ENCODE measurements around the gene DDR2. TPM values are rescaled to one million over a fixed set of nuclear protein-coding genes. Genes with fewer than 3 reads are reported as not detected.
"Not testable (repeated sequence)": the region's sequence is repeated elsewhere in the genome, so short reads cannot be mapped to it uniquely, and the experiment has no call there.

DDR2 gene
- total RNA-seq (2014; rRNA removed) (0.77 and 1.4 TPM in 2 replicates), Bru-seq, nascent RNA (percentile 40 among the genes with signal in this experiment), BruChase-seq, experiment 1, labeled RNA remaining after a 6-hour chase (percentile 58 among the genes with signal in this experiment), BruChase-seq, experiment 2, labeled RNA remaining after a 2-hour chase (percentile 65 among the genes with signal in this experiment)
- long read RNA-seq, partial matches to known transcripts = 0 of 1 reads
- long read RNA-seq, other reads (novel, unspliced or antisense) = 1 of 1 reads

DNA sequence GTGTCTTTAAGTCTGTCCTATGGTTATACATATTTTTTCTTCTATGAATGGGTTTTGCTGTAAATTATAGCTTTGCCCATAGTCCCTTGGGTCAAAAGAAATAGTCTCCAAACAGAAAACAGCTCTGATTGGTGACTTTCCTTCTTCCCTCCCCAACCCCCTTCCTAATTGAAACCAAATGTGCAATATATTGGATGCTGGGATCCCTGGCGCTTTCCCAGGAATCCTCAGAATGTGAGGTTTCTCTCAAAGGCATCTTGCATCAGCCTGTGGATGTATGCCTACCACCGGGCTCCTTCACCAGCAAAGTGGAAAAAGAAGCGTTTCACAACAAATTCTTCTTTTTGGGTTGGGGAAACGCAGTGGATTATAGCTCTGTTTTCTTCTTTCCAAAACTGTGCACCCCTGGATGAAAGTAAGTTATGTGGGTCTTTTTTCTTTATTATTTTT is at the start of gene DDR2:
TSS of gene DDR2 (plus strand) at position 248 of the 450 bp plus-strand sequence. CDS start 86,600 bp downstream, outside the sequence.
- POLR2A ChIA-PET (ENCODE audit: unreplicated experiment) = no interaction called here
- no peaks in the 10 kb centered on the region for H3K9me2 ChIP-seq (replicated peaks; ENCODE audit: low read length)
- no peaks in the 10 kb centered on the region for H3K4me1 ChIP-seq (ENCODE audit: insufficient read depth, low read length)
- no peaks in the 10 kb centered on the region for H4K20me1 ChIP-seq (ENCODE audit: low read length)
- intact Hi-C loops (cut with micrococcal nuclease) = no loop called here
- TF ChIP-seq, protein P1, sequence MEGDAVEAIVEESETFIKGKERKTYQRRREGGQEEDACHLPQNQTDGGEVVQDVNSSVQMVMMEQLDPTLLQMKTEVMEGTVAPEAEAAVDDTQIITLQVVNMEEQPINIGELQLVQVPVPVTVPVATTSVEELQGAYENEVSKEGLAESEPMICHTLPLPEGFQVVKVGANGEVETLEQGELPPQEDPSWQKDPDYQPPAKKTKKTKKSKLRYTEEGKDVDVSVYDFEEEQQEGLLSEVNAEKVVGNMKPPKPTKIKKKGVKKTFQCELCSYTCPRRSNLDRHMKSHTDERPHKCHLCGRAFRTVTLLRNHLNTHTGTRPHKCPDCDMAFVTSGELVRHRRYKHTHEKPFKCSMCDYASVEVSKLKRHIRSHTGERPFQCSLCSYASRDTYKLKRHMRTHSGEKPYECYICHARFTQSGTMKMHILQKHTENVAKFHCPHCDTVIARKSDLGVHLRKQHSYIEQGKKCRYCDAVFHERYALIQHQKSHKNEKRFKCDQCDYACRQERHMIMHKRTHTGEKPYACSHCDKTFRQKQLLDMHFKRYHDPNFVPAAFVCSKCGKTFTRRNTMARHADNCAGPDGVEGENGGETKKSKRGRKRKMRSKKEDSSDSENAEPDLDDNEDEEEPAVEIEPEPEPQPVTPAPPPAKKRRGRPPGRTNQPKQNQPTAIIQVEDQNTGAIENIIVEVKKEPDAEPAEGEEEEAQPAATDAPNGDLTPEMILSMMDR (conservative IDR thresholded peaks at IDR 0.05; ENCODE audit: low read depth, low read length) = no peak
- TF ChIP-seq EZH2 (IDR thresholded peaks at IDR 0.05; ENCODE audit: low read length, unreplicated experiment) (no peak), EZH2phosphoT487 (IDR thresholded peaks at IDR 0.05; ENCODE audit: borderline replicate concordance, low read length) (no peak)
- H3K4me2 ChIP-seq (ENCODE audit: low read length) = no peak within 1 kb of the TSS
- no peaks in the 10 kb centered on the region for H3K9me3 ChIP-seq (ENCODE audit: low read length)
- DNase-seq (no peak), ATAC-seq (no peak)
- H3K9ac ChIP-seq (ENCODE audit: low read length) = no peak within 1 kb of the TSS
- no peaks in the 10 kb centered on the region for H3K36me3 ChIP-seq (ENCODE audit: low read depth, low read length)
- no peaks in the 10 kb centered on the region for H3K27me3 ChIP-seq (ENCODE audit: low read length)
- H2AFZ ChIP-seq (ENCODE audit: low read length) = no peak within 1 kb of the TSS
- H3K79me2 ChIP-seq (ENCODE audit: low read length) = no peaks in the 10 kb centered on the region
- no peak within 1 kb of the TSS for H3K4me3 ChIP-seq (ENCODE audit: low read length)
- no peak within 1 kb of the TSS for H3K27ac ChIP-seq (ENCODE audit: low read length)
- CTCF ChIA-PET = no interaction called here
- BruUV-seq (replicated peaks) = no TSS peak
- no peaks in the 10 kb centered on the region for H3F3A ChIP-seq (ENCODE audit: low read length, unreplicated experiment)

DNA sequence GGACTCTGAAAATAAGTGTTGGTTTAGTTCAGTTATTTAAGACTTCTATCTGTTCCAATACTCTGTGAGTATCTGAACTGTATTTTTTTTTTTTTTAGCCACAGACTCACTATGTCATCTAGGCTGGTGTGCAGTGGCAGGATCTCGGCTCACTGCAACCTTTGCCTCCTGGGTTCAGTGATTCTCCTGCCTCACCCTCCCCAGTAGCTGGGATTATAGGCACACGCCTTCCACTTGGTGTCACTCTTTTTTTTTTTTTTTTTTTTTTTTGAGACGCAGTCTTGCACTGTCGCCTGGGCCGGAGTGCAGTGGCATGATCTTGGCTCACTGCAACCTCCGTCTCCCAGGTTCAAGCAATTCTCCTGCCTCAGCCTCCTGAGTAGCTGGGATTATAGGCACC is 49.4 kb upstream of the DDR2 start:
- BruUV-seq (replicated peaks); ATAC-seq; H3K4me2 ChIP-seq (ENCODE audit: low read length); H3K27ac ChIP-seq (ENCODE audit: low read length); CTCF ChIA-PET; H3F3A ChIP-seq (ENCODE audit: low read length, unreplicated experiment); H2AFZ ChIP-seq (ENCODE audit: low read length); H3K9me2 ChIP-seq (replicated peaks; ENCODE audit: low read length); H3K9ac ChIP-seq (ENCODE audit: low read length); DNase-seq; H3K27me3 ChIP-seq (ENCODE audit: low read length); H3K9me3 ChIP-seq (ENCODE audit: low read length); POLR2A ChIA-PET (ENCODE audit: unreplicated experiment); H4K20me1 ChIP-seq (ENCODE audit: low read length); H3K4me3 ChIP-seq (ENCODE audit: low read length): not testable (repeated sequence)
- peaks cover 21% of the 10 kb centered on the region; the same call in 1 of the 2 replicates for H3K4me1 ChIP-seq (ENCODE audit: insufficient read depth, low read length)
- peaks cover 68% of the 10 kb centered on the region for H3K36me3 ChIP-seq (ENCODE audit: low read depth, low read length)
- intact Hi-C loops (cut with micrococcal nuclease) = loop anchor here (5.0 kb wide), 1 partner anchor 81 kb away; no protein-coding TSS in a partner anchor
- H3K79me2 ChIP-seq (ENCODE audit: low read length) = peaks cover 14% of the 10 kb centered on the region; the same call in 1 of the 2 replicates

DNA sequence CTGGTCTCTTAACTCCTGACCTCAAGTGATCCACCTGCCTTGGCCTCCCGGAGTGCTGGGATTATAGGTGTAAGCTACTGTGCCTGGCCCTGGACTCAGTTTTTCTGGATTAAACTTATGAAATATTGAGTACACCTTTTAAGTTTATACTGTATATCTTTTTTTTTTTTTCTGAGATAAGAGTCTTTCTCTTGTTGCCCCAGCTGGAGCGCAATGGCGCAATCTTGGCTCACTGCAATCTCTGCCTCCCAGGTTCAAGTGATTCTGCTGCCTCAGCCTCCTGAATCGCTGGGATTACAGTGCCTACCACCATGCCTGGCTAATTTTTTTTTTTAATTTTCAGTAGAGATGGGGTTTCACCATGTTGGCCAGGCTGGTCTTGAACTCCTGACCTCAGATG is 47.2 kb upstream of the DDR2 start:
- not testable (repeated sequence) for ATAC-seq

More for the DNA sequence above, 47.2 kb upstream of the DDR2 start:
- H3K9me3 ChIP-seq (ENCODE audit: low read length); CTCF ChIA-PET; H3K9ac ChIP-seq (ENCODE audit: low read length); H3K27ac ChIP-seq (ENCODE audit: low read length); BruUV-seq (replicated peaks); DNase-seq; H4K20me1 ChIP-seq (ENCODE audit: low read length); H3K4me3 ChIP-seq (ENCODE audit: low read length); H2AFZ ChIP-seq (ENCODE audit: low read length); H3K4me2 ChIP-seq (ENCODE audit: low read length); H3K27me3 ChIP-seq (ENCODE audit: low read length); intact Hi-C loops (cut with micrococcal nuclease); H3K9me2 ChIP-seq (replicated peaks; ENCODE audit: low read length); POLR2A ChIA-PET (ENCODE audit: unreplicated experiment); H3F3A ChIP-seq (ENCODE audit: low read length, unreplicated experiment): not testable (repeated sequence)
- Histone ChIP-seq H3K79me2 (ENCODE audit: low read length) (peaks cover 12% of the 10 kb centered on the region; the same call in 1 of the 2 replicates), H3K4me1 (ENCODE audit: insufficient read depth, low read length) (peaks cover 21% of the 10 kb centered on the region; the same call in 1 of the 2 replicates), H3K36me3 (ENCODE audit: low read depth, low read length) (peaks cover 68% of the 10 kb centered on the region)

Data from PC-3 (cell line).